GM19025 (cell line): ENCODE measurements around the gene NFKBIZ.
"Not testable (repeated sequence)": the region's sequence is repeated elsewhere in the genome, so short reads cannot be mapped to it uniquely, and the experiment has no call there.

Experiments
- ATAC-seq: cut with Tn5 transposase; IDR thresholded peaks from one replicate; pipeline ENCODE4 v1.9.1; 2021; ENCODE audit warnings: mild to moderate bottlenecking, low read depth, moderate library complexity; ENCODE audit not compliant: unreplicated experiment

The NFKBIZ gene

DNA sequence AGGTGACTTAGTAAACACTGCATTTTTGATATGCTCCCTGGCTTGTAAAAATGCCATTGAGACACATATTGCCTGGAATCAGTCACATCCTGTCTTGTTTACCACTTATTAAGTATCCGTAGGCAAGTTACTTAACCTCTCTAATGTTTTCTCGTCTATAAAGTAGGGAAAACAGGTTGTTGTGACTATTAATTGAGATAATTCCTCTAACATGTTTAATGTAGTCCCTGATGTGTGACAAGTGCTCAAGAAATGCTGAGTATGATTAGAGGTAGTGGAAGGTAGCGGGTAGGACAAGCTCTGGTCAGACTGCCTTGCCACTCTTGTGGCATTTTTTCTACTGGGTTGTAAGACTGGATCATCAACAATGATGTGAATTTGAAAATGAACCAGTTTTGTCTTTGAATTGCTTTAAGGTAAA lies 54.1 kb downstream of the NFKBIZ start:
- no peak for ATAC-seq

DNA sequence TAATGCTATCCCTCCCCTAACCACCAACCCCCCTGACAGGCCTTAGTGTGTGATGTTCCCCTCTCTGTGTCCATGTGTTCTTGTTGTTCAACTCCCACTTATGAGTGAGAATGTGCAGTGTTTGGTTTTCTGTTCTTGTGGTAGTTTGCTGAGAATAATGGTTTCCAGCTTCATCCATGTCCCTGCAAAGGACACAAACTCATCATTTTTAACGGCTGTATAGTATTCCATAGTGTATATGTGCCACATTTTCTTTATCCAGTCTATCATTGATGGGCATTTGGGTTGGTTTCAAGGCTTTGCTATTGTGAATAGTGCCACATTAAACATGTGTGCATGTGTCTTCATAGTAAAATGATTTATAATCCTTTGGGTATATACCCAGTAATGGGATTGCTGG lies 56.3 kb downstream of the NFKBIZ start:
- ATAC-seq = not testable (repeated sequence)
